NCI-H2107 treated with DMSO at 0.1 percent for 48 hours (cell line): Measurements from ENCODE around the gene PRSS27.
A peak's percentile ranks its signal among the peaks of the same experiment; 100 is the strongest.
"Not testable (repeated sequence)": the region's sequence is repeated elsewhere in the genome, so short reads cannot be mapped to it uniquely, and the experiment has no call there.

Experiments
- DNase-seq: peaks from one replicate; lab custom pipeline; 2025; ENCODE audit not compliant: unreplicated experiment; lab: John Stamatoyannopoulos, UW

The PRSS27 gene

GRCh38 chr16:2698103-2698870 lies 21.7 kb downstream of the PRSS27 start:
- DNase-seq = no peak

DNA sequence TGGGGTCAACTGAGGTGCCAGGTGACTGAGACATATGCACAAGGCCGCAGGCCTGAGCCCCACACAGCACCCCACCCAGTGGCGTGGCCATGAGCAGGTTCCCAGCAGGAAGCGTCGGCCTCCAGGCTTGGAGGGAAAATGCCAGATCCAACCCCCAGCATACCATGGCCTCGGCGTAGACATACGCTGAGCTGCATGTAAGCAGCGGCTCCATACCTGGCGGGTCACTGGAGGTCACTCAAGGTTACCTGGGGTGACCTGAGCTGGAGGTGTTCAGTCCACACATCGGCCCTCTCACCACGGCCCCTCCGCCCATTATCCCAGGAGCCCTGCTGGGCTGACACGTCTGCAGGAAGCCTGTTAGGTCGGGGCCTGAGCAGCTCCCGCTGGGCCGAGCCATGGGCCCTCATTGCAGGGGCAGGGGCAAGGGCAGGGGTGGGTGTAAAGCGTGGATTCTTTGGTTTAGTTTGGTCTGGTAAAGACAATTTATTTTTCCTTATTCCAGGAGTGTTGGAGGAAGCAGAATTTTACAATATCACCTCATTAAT lies 22.5 kb downstream of the PRSS27 start:
- no peak for DNase-seq

GRCh38 chr16:2696601-2697250 lies 23.3 kb downstream of the PRSS27 start:
- not testable (repeated sequence) for DNase-seq

DNA sequence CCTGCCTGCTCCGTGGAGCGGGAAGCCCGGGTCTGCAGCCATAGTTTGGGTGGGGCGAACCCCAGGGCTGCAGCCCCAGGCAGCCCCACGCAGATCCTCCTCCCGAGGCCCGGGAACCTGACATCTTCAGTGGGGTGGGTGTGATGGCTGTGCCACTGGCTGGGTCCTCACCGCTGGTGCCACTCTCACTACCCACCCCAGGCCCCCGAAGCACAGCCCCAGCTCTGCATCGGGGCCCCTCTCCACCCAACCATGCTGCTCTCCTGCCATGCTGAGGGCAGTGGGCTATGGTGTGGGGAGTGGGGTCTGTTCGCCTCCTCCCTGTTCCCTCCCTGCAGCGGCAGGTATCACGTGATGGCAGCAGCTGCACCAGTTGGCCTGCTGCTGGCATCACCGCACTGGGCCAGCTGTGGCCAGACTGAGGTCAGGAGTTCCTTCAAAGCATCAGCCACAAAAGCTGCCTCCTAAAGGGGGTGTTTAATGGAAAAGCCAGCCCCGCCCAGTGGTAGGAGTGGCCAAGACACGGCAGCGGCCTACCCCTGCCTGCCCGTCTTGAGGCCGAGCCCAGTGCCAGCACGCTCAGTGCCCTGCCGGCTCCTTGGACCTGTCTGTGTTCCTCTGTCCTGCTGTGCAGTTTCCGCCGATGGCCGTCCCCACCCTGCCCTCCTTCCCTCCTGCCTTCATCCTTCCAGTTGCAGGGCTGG lies 26.9 kb downstream of the PRSS27 start:
- no peak for DNase-seq

GRCh38 chr16:2692251-2692947 lies 27.6 kb downstream of the PRSS27 start:
- no peak for DNase-seq

GRCh38 chr16:2691491-2692248 lies 28.4 kb downstream of the PRSS27 start:
- no peak for DNase-seq

DNA sequence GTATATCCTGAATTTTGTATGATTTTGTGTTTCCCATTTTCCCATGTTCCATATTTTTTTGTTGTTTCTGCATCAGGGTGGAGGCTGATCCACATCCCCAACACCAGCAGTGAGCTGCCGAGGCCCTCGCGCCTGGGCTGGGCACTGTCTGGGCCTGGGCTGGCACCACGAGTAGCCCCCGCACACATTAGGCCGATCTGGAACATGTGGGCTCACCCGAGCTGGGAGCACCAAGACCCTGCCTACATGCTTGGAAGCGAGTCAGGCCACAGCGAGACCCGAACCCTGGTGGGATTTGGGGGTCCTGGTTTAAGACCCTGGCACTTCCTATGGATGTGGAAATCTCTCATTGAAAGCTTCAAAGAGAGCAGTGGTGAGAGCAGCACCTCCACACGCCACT lies 29.2 kb downstream of the PRSS27 start:
- DNase-seq = no peak

DNA sequence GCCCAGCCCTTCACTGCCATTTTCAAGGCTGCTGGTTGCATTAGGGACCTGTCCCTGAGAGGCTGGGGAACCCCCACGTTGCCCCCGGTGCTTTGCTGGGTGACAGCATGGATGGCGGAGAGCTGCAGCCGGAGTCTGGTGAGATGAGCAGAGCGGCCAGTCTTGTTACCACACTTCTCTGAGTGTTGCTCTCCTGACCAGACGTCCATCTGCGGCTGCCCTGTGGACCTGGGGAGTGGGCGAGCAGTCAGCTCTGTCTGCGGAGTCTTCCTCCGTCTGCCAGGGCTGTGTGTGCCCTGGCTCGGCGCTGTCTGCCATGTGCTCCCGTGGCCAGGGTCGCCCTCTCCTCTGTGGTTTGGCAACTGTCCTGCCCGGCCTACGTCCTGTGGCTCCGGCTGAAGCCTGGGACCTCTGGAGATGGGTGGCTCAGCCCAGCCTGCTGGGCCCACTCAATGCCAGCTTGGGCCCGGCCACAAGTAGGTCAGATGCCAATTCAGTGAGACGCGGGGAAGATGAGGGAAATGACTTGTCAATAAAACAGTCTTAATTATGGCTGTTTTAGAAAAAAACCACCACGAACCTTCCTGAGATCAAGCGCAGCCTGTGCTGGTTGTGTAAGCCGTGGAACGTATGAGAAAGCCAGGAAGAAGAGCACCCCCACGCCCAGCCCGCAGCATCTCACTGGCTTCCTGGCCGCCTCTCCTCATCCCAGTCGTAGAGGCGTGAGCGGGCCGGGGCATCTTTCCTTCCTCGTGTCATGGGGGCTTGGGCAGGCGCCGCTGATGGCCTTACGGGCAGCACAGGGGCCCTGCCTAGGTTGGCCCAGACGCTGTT lies 29.8 kb downstream of the PRSS27 start:
- no peak for DNase-seq

DNA sequence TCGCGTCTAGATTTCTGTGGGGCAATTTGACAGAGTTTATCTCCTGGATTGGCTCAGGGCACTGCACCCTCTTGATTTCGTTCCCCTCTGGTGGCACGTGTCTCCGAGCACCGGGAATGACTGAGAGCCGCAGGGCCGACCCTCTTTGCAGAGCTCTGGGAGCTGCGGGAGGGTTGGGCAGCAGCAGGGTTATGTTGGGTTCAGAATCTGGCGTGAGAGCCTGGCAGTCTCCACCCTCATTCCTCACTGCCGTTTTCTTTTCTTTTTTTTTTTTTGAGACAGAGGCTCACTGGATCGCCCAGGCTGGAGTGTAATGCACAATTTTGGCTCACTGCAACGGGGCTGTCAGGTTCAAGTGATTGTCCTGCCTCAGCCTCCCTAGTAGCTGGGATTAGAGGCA lies 30.6 kb downstream of the PRSS27 start:
- DNase-seq = not testable (repeated sequence)

DNA sequence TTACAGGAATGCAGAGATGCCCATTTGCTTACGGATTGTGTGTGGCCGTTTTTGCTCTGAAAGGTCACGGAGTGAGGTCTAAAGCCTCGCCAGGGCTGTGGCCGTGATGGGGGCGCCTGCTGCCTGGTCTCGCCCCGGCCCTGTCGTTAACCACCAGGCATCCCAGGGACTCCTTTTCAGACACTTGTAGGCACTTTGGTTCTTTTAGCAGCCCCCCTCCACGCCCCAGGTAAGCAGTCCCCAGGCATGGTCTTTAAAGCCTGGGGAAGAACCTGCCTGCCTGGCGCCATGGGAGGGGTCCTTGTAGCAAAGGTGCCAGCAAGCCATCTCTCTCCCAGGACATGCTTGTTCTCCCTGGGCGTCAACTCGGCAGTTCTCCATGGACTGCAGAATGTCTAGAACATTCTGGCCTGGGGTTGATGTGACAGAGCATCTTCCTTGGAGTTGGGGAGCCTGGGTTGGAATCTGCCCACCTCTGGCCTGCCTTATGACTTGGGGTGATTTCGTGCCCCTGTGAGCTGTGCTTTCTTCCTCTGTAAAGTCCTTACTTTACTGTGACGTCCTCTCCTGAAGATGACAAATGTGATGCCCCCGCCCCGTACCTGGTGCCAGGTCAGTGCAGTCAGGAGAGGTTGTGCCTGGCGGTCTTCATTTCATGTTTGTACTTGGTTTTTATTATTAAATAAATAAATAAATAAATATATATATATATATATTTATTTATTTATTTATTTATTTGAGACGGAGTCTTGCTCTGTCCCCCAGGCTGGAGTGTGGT lies 32.3 kb downstream of the PRSS27 start:
- DNase-seq = no peak

DNA sequence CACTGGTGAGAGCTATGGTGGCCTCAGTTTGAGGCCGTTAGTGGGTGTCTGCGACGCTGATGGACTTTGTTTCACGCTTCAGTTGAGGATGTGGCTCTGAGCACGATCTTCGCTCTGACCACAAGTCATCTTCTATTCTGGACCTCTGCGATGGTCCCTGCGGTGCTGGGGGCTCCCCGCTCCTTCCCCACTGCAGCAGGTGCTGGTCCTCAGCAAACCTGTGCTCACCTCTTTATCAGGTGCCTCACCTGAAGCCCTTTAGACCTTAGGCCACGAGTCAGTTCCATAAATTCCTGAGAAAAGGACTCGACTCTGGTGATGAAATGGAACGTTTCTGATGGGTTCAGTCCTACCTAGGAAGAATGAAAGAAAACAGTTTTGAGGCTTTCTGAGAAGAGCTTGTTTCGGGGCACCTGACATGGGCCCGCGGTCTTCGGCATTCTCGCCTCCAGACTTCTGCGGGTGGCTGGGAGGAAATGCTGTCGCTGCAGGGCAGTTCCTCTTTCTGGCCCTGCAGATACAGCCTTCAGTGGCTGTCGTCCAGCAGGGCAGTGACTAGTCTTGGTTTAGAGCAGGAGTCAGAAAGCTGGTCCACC lies 33.0 kb downstream of the PRSS27 start:
- DNase-seq = no peak

GRCh38 chr16:2686075-2686474 lies 33.9 kb downstream of the PRSS27 start:
- DNase-seq = not testable (repeated sequence)

DNA sequence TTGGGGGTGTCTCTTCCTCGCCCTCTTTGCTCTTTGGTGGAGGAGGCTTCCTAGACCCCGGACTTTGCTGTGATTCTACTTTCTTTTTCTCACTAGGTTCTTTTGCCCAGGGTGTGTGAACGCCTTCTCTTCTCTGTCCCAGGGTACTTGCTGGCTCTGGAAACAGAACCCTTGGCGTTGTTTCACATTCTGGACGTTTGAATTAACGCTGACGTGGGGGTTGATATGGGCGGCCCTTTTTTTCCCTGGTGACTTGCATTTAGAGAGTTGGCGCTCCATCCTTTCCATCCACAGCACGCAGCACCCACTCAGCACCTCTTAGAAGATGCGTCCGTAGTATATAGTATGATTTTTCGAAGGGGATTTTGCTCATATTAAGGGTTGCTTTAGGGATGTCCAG lies 37.0 kb downstream of the PRSS27 start:
- not testable (repeated sequence) for DNase-seq

DNA sequence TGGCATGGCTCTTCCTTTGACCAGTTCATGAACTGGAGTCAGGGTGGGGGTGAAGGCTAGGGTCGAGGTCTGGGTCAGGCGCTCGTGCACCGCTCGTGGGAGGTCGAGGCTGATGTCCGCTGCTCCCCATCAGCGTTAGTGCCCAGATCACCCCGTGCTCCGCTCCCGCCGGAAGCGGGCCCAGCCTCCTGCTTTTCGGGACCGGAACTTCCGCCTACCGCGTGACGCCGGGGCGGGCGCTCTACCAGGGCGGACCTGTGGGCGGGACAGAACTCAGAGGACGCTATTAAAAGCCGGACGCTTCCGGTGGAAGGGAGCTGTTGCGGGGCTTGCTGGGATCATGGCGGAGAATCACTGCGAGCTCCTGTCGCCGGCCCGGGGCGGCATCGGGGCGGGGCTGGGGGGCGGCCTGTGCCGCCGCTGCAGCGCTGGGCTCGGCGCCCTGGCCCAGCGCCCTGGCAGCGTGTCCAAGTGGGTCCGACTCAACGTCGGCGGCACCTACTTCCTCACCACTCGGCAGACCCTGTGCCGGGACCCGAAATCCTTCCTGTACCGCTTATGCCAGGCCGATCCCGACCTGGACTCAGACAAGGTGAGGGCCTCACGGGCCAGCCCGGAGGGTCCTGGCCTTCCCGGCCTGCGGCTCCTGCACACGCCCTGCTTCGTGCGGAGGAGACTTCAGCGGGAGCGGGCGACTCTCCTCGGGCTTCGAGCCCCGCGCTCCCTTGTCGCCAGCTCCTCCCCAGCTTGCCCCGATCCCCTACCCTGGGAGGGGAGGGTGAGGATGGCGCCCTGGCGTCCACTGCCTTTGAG lies 37.6 kb downstream of the PRSS27 start, which contains the start of gene KCTD5:
KCTD5 (plus strand) TSS at position 315 of the 813 bp plus-strand sequence; CDS start at position 341, 26 bp downstream.
- DNase-seq = peak; percentile 89

- not testable (repeated sequence) for DNase-seq
Observed at GRCh38 chr16:2680360-2680759, 39.7 kb downstream of the PRSS27 start.

DNA sequence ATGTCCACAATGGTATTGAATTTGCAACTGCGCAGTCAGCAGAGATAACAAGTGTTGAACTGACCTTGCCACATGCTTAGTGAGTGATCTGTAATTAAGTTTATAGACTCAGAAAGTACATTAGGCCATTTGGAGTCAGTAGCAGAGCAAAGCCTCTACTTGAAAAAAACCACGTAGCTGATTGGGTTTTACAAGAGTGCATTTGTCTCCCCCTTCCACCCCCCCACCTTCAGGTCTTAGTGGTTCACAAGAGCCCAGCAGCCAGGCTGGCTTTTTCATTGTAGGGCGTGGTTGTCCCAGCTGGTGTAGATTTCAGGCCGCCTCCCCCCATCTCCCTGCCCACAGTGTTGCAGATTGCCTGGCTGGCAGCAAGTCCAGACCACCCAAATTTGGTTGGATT lies 40.1 kb downstream of the PRSS27 start:
- DNase-seq = peak; percentile 67

- not testable (repeated sequence) for DNase-seq
Observed at GRCh38 chr16:2678206-2678965, 41.6 kb downstream of the PRSS27 start.
